ENCODE measurements around the gene SLC17A1.

The SLC17A1 gene

GRCh38 chr6:25777031-25777430 is 54.8 kb downstream of the SLC17A1 start (continued):
- TF ChIP-seq, protein P1, sequence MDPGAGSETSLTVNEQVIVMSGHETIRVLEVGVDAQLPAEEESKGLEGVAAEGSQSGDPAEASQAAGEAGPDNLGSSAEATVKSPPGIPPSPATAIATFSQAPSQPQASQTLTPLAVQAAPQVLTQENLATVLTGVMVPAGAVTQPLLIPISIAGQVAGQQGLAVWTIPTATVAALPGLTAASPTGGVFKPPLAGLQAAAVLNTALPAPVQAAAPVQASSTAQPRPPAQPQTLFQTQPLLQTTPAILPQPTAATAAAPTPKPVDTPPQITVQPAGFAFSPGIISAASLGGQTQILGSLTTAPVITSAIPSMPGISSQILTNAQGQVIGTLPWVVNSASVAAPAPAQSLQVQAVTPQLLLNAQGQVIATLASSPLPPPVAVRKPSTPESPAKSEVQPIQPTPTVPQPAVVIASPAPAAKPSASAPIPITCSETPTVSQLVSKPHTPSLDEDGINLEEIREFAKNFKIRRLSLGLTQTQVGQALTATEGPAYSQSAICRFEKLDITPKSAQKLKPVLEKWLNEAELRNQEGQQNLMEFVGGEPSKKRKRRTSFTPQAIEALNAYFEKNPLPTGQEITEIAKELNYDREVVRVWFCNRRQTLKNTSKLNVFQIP (CRISPR knock-in tag; IDR thresholded peaks at IDR 0.05; ENCODE audit: borderline replicate concordance, low read depth): no peak
- TF ChIP-seq TOX (CRISPR knock-in tag; IDR thresholded peaks at IDR 0.05; ENCODE audit: borderline replicate concordance) (no peak), CSDC2 (CRISPR knock-in tag; IDR thresholded peaks at IDR 0.05) (no peak), CSRNP3 (CRISPR knock-in tag; IDR thresholded peaks at IDR 0.05) (no peak), ISL1 (CRISPR knock-in tag; IDR thresholded peaks at IDR 0.05) (no peak), GLIS3 (CRISPR knock-in tag; IDR thresholded peaks at IDR 0.05) (no peak), TCF4 (CRISPR knock-in tag; IDR thresholded peaks at IDR 0.05; ENCODE audit: borderline replicate concordance) (no peak)

GRCh38 chr6:25774120-25774715 is 57.6 kb downstream of the SLC17A1 start:
- TF ChIP-seq ZNF8 (CRISPR knock-in tag; IDR thresholded peaks at IDR 0.05) (no peak), ARNTL (CRISPR knock-in tag; IDR thresholded peaks at IDR 0.05; ENCODE audit: borderline replicate concordance, low read depth) (no peak), OSR1 (CRISPR knock-in tag; IDR thresholded peaks at IDR 0.05) (no peak), RARB (CRISPR knock-in tag; IDR thresholded peaks at IDR 0.05) (no peak), SNAI2 (CRISPR knock-in tag; IDR thresholded peaks at IDR 0.05) (no peak), ZC3H10 (CRISPR knock-in tag; IDR thresholded peaks at IDR 0.05) (no peak), GLIS3 (CRISPR knock-in tag; IDR thresholded peaks at IDR 0.05) (no peak)
- TF ChIP-seq, protein P2, sequence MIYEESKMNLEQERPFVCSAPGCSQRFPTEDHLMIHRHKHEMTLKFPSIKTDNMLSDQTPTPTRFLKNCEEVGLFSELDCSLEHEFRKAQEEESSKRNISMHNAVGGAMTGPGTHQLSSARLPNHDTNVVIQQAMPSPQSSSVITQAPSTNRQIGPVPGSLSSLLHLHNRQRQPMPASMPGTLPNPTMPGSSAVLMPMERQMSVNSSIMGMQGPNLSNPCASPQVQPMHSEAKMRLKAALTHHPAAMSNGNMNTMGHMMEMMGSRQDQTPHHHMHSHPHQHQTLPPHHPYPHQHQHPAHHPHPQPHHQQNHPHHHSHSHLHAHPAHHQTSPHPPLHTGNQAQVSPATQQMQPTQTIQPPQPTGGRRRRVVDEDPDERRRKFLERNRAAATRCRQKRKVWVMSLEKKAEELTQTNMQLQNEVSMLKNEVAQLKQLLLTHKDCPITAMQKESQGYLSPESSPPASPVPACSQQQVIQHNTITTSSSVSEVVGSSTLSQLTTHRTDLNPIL (CRISPR knock-in tag; IDR thresholded peaks at IDR 0.05; ENCODE audit: low read depth): no peak
- ATAC-seq: no peak

DNA sequence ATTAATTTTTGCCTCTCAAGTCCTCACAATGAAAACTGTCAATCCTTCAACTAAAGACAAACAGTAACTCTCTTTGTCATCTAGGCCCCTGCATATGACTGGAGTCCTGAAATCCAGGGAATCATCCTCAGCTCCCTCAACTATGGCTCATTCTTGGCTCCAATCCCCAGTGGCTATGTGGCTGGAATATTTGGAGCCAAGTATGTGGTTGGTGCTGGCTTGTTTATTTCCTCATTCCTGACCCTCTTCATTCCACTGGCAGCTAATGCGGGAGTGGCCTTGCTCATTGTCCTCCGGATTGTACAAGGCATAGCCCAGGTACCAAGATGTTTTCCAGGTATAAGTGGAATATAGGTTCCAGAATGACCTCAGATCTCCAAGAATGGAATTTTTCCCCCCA is 61.9 kb downstream of the SLC17A1 start:
- no peak for TF ChIP-seq ISL1 (CRISPR knock-in tag; IDR thresholded peaks at IDR 0.05)
- no peak for TF ChIP-seq ZNF70 (CRISPR knock-in tag; IDR thresholded peaks at IDR 0.05)
- TF ChIP-seq ESRRG (CRISPR knock-in tag; IDR thresholded peaks at IDR 0.05): no peak
- no peak for TF ChIP-seq ARNTL (CRISPR knock-in tag; IDR thresholded peaks at IDR 0.05; ENCODE audit: borderline replicate concordance, low read depth)
- no peak for TF ChIP-seq ZNF565 (CRISPR knock-in tag; conservative IDR thresholded peaks at IDR 0.05; ENCODE audit: low read depth)
- TF ChIP-seq, protein P3, sequence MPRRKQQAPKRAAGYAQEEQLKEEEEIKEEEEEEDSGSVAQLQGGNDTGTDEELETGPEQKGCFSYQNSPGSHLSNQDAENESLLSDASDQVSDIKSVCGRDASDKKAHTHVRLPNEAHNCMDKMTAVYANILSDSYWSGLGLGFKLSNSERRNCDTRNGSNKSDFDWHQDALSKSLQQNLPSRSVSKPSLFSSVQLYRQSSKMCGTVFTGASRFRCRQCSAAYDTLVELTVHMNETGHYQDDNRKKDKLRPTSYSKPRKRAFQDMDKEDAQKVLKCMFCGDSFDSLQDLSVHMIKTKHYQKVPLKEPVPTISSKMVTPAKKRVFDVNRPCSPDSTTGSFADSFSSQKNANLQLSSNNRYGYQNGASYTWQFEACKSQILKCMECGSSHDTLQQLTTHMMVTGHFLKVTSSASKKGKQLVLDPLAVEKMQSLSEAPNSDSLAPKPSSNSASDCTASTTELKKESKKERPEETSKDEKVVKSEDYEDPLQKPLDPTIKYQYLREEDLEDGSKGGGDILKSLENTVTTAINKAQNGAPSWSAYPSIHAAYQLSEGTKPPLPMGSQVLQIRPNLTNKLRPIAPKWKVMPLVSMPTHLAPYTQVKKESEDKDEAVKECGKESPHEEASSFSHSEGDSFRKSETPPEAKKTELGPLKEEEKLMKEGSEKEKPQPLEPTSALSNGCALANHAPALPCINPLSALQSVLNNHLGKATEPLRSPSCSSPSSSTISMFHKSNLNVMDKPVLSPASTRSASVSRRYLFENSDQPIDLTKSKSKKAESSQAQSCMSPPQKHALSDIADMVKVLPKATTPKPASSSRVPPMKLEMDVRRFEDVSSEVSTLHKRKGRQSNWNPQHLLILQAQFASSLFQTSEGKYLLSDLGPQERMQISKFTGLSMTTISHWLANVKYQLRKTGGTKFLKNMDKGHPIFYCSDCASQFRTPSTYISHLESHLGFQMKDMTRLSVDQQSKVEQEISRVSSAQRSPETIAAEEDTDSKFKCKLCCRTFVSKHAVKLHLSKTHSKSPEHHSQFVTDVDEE (CRISPR knock-in tag; IDR thresholded peaks at IDR 0.05): no peak
- no peak for TF ChIP-seq TCF4 (CRISPR knock-in tag; IDR thresholded peaks at IDR 0.05; ENCODE audit: borderline replicate concordance)
- TF ChIP-seq PPARA (CRISPR knock-in tag; IDR thresholded peaks at IDR 0.05; ENCODE audit: borderline replicate concordance): no peak
- no peak for TF ChIP-seq OSR1 (CRISPR knock-in tag; IDR thresholded peaks at IDR 0.05)
- TF ChIP-seq, protein P2 (CRISPR knock-in tag; IDR thresholded peaks at IDR 0.05; ENCODE audit: low read depth): no peak
- no peak for ATAC-seq

- ATAC-seq: no peak
- TF ChIP-seq ZFP30 (CRISPR knock-in tag; IDR thresholded peaks at IDR 0.05): no peak
- TF ChIP-seq ZFP3 (CRISPR knock-in tag; IDR thresholded peaks at IDR 0.05): no peak
- TF ChIP-seq ZNF8 (CRISPR knock-in tag; IDR thresholded peaks at IDR 0.05): no peak
- no peak for TF ChIP-seq OSR1 (CRISPR knock-in tag; IDR thresholded peaks at IDR 0.05)
- TF ChIP-seq PPARA (CRISPR knock-in tag; IDR thresholded peaks at IDR 0.05; ENCODE audit: borderline replicate concordance): no peak
- no peak for TF ChIP-seq ISL1 (CRISPR knock-in tag; IDR thresholded peaks at IDR 0.05)
- TF ChIP-seq ZNF565 (CRISPR knock-in tag; conservative IDR thresholded peaks at IDR 0.05; ENCODE audit: low read depth): no peak
- no peak for TF ChIP-seq CSDC2 (CRISPR knock-in tag; IDR thresholded peaks at IDR 0.05)
Observed at GRCh38 chr6:25768566-25768965, 63.3 kb downstream of the SLC17A1 start.
